H1 (cell line): Measurements from ENCODE around the gene TMEM185B.

Experiments
- ASH2L ChIP-seq: fragments of 200-600, 300-600 bp; sonication (generic); IDR thresholded peaks from one replicate; pipeline ENCODE4 v1.7.1; 2017; ENCODE audit warnings: low read length
- CREB1 ChIP-seq: IDR thresholded peaks from 2 replicates; pipeline ENCODE4 v1.6.1; 2012; ENCODE audit warnings: inconsistent platforms
- CTCF ChIP-seq, 3 experiments: IDR thresholded peaks; 1 replicate in 2 of 3; 2 replicates in 1 of 3; pipeline versions ENCODE4 v1.5.1 to v1.6.1; 2011; ENCODE audit warnings: low read length in 3 of 3, mild to moderate bottlenecking in 3 of 3, inconsistent platforms in 2 of 3, low read depth in 1 of 3, moderate library complexity in 1 of 3; ENCODE audit not compliant: insufficient read depth in 1 of 3; ENCODE audit errors: control extremely low read depth in 1 of 3
- E2F6 ChIP-seq: IDR thresholded peaks from 2 replicates; pipeline ENCODE4 v1.6.1; 2012; ENCODE audit warnings: inconsistent platforms
- EP300 ChIP-seq, 2 experiments: IDR thresholded peaks; 1 replicate in 1 of 2; 2 replicates in 1 of 2; pipeline ENCODE4 v1.6.1; 2011 to 2012; ENCODE audit warnings: low read depth in 2 of 2, low read length in 2 of 2, mild to moderate bottlenecking in 2 of 2, borderline replicate concordance in 1 of 2, inconsistent platforms in 1 of 2, moderate library complexity in 1 of 2
- SAP30 ChIP-seq: fragments of 300-600 bp; sonication (generic); IDR thresholded peaks from 2 replicates; pipeline ENCODE4 v1.7.1; 2012; ENCODE audit warnings: low read length, moderate library complexity, mild to moderate bottlenecking, inconsistent platforms; ENCODE audit not compliant: insufficient read depth, insufficient replicate concordance
- SP4 ChIP-seq: IDR thresholded peaks from 2 replicates; pipeline ENCODE4 v1.6.1; 2012; ENCODE audit warnings: low read length, inconsistent platforms

GRCh38 chr2:120271711-120272379 is 48.6 kb upstream of the TMEM185B start:
- TF ChIP-seq CTCF (IDR thresholded peaks at IDR 0.05; ENCODE audit: control extremely low read depth in 1 of 3, insufficient read depth in 1 of 3, low read depth in 1 of 3, low read length in 3 of 3) = no peak
- TF ChIP-seq SP4 = no peak
- TF ChIP-seq ASH2L = no peak
- no peak for TF ChIP-seq SAP30
- no peak for TF ChIP-seq E2F6
- TF ChIP-seq EP300 (IDR thresholded peaks at IDR 0.05; ENCODE audit: borderline replicate concordance in 1 of 2, low read depth in 2 of 2, low read length in 2 of 2) = no peak
- TF ChIP-seq CREB1 = no peak
